ENCODE results near the gene INTU. TPM values are rescaled to one million over a fixed set of nuclear protein-coding genes. Genes with fewer than 3 reads are reported as not detected.
A peak's percentile ranks its signal among the peaks of the same experiment; 100 is the strongest.

INTU gene
- total RNA-seq, 1 donor from 2014 or later = 21.9 TPM

DNA sequence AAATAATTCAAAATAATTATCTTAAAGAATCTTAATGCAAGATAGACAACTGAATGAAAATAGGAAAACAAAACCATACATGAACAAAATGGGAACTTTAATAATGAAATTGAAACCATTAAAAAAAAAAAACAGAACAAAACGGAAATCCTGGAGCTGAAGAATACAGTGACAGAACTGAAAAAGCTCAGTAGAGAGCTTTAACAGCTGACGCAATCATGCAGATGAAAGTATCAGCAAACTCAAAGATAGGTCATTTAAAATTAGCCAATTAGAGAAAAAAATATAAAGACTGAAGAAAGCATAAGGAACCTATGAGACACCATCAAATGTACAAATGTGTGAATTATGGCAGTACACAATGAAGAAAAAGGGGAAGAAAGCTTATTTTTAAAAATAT, 116.2 kb downstream of the INTU start:
- DNase-seq (ENCODE audit: low read depth) (no peak), FAIRE-seq (no peak)
- Histone ChIP-seq H4K20me1 (ENCODE audit: insufficient read depth, low read length) (no peaks in the 10 kb centered on the region), H3K79me2 (ENCODE audit: insufficient read depth, low read length) (no peaks in the 10 kb centered on the region), H3K36me3 (ENCODE audit: insufficient read depth, low read length) (no peaks in the 10 kb centered on the region), H3K27me3 (ENCODE audit: insufficient read depth, low read length) (no peaks in the 10 kb centered on the region), H3K27ac (ENCODE audit: low read depth, low read length) (no peak overlapping the region), H3K4me1 (ENCODE audit: insufficient read depth, low read length) (no peaks in the 10 kb centered on the region), H3K4me2 (ENCODE audit: low read length) (no peak overlapping the region), H3K4me3 (ENCODE audit: insufficient read depth, low read depth, low read length) (no peak overlapping the region), H3K9me3 (ENCODE audit: insufficient read depth, low read depth, low read length) (peaks cover 8% of the 10 kb centered on the region), H3K9ac (ENCODE audit: low read length) (no peak overlapping the region), H2AFZ (ENCODE audit: low read depth, low read length) (no peak overlapping the region)
- no peak for TF ChIP-seq EZH2 (IDR thresholded peaks at IDR 0.05; ENCODE audit: insufficient read depth, low read length)
- TF ChIP-seq, protein P1, sequence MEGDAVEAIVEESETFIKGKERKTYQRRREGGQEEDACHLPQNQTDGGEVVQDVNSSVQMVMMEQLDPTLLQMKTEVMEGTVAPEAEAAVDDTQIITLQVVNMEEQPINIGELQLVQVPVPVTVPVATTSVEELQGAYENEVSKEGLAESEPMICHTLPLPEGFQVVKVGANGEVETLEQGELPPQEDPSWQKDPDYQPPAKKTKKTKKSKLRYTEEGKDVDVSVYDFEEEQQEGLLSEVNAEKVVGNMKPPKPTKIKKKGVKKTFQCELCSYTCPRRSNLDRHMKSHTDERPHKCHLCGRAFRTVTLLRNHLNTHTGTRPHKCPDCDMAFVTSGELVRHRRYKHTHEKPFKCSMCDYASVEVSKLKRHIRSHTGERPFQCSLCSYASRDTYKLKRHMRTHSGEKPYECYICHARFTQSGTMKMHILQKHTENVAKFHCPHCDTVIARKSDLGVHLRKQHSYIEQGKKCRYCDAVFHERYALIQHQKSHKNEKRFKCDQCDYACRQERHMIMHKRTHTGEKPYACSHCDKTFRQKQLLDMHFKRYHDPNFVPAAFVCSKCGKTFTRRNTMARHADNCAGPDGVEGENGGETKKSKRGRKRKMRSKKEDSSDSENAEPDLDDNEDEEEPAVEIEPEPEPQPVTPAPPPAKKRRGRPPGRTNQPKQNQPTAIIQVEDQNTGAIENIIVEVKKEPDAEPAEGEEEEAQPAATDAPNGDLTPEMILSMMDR (IDR thresholded peaks at IDR 0.05; ENCODE audit: insufficient read depth, low read depth, low read length) = no peak
- Mint-ChIP-seq H3K4me3 (ENCODE audit: unreplicated experiment) (no peak overlapping the region), H3K9me3 (ENCODE audit: unreplicated experiment) (peaks cover 10% of the 10 kb centered on the region), H3K36me3 (ENCODE audit: low read depth, unreplicated experiment) (peaks cover 1% of the 10 kb centered on the region), H3K27me3 (ENCODE audit: low read depth, unreplicated experiment) (no peaks in the 10 kb centered on the region), H3K27ac (ENCODE audit: unreplicated experiment) (no peak overlapping the region), H3K4me1 (ENCODE audit: low read depth, unreplicated experiment) (no peaks in the 10 kb centered on the region)

DNA sequence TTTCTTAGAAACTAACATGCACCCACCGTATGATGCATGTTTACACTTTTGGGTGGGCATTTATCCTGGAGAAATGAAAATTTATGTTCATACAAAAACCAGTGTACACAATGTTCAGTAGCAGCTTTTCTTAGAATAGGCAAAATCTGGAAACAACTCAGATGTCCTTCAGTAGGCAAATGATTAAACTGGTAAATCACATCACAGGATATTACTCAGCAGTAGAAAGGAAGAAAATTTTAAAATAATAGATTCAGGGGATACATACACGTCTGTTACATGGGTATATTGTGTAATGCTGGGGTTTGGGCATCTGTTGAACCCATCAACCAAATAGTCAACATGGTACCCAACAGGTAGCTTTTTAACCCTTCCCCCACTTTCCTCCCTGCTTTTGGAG, 124.1 kb downstream of the INTU start:
- Mint-ChIP-seq H3K4me1 (ENCODE audit: low read depth, unreplicated experiment) (no peaks in the 10 kb centered on the region), H3K36me3 (ENCODE audit: low read depth, unreplicated experiment) (no peaks in the 10 kb centered on the region), H3K27me3 (ENCODE audit: low read depth, unreplicated experiment) (no peaks in the 10 kb centered on the region), H3K4me3 (ENCODE audit: unreplicated experiment) (no peak overlapping the region), H3K9me3 (ENCODE audit: unreplicated experiment) (peaks cover 3% of the 10 kb centered on the region), H3K27ac (ENCODE audit: unreplicated experiment) (no peak overlapping the region)
- TF ChIP-seq EZH2 (IDR thresholded peaks at IDR 0.05; ENCODE audit: insufficient read depth, low read length) = no peak
- TF ChIP-seq, protein P1 (IDR thresholded peaks at IDR 0.05; ENCODE audit: insufficient read depth, low read depth, low read length) = no peak
- no peak overlapping the region for H3K4me2 ChIP-seq (ENCODE audit: low read length)
- no peak overlapping the region for H2AFZ ChIP-seq (ENCODE audit: low read depth, low read length)
- no peaks in the 10 kb centered on the region for H3K79me2 ChIP-seq (ENCODE audit: insufficient read depth, low read length)
- no peaks in the 10 kb centered on the region for H3K36me3 ChIP-seq (ENCODE audit: insufficient read depth, low read length)
- H3K27me3 ChIP-seq (ENCODE audit: insufficient read depth, low read length) = no peaks in the 10 kb centered on the region
- H3K9ac ChIP-seq (ENCODE audit: low read length) = no peak overlapping the region
- DNase-seq (ENCODE audit: low read depth) = no peak
- H3K4me3 ChIP-seq (ENCODE audit: insufficient read depth, low read depth, low read length) = no peak overlapping the region
- FAIRE-seq = no peak
- H3K4me1 ChIP-seq (ENCODE audit: insufficient read depth, low read length) = no peaks in the 10 kb centered on the region
- H3K9me3 ChIP-seq (ENCODE audit: insufficient read depth, low read depth, low read length) = no peaks in the 10 kb centered on the region
- H4K20me1 ChIP-seq (ENCODE audit: insufficient read depth, low read length) = no peaks in the 10 kb centered on the region
- no peak overlapping the region for H3K27ac ChIP-seq (ENCODE audit: low read depth, low read length)

DNA sequence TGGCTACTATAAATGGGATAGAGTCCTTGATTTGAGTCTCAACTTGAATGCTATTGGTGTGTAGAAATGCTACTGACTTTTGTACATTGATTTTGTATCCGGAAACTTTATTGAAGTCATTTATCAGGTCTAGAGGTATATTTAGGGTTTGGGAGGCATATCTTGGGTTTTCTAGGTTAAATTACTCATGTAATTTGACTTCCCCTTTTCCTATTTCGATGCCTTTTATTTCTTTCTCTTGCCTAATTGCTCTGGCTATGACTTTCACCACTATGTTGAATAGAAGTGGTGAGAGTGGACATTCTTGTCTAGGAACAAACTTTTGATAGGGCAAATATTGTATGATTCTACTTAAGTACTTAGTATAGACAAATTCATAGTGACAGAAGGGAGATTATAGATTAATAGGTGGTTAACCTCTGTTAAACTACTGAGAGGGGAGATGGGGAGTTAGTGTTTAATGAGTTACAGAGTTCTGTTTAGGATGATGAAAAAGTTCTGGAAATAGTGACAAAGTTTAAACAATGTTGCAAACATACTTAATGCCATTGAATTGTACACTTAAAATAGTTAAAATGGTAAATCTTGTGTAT, 126.6 kb downstream of the INTU start:
- no peaks in the 10 kb centered on the region for H3K27me3 Mint-ChIP-seq (ENCODE audit: low read depth, unreplicated experiment)
- no peaks in the 10 kb centered on the region for H3K4me1 Mint-ChIP-seq (ENCODE audit: low read depth, unreplicated experiment)
- Histone ChIP-seq H3K4me2 (ENCODE audit: low read length) (no peak overlapping the region), H3K4me1 (ENCODE audit: insufficient read depth, low read length) (no peaks in the 10 kb centered on the region), H3K36me3 (ENCODE audit: insufficient read depth, low read length) (no peaks in the 10 kb centered on the region), H3K27ac (ENCODE audit: low read depth, low read length) (no peak overlapping the region), H3K9ac (ENCODE audit: low read length) (no peak overlapping the region), H3K9me3 (ENCODE audit: insufficient read depth, low read depth, low read length) (no peaks in the 10 kb centered on the region), H3K4me3 (ENCODE audit: insufficient read depth, low read depth, low read length) (no peak overlapping the region), H4K20me1 (ENCODE audit: insufficient read depth, low read length) (no peaks in the 10 kb centered on the region), H2AFZ (ENCODE audit: low read depth, low read length) (no peak overlapping the region), H3K27me3 (ENCODE audit: insufficient read depth, low read length) (no peaks in the 10 kb centered on the region), H3K79me2 (ENCODE audit: insufficient read depth, low read length) (no peaks in the 10 kb centered on the region)
- peaks cover 3% of the 10 kb centered on the region for H3K9me3 Mint-ChIP-seq (ENCODE audit: unreplicated experiment)
- DNase-seq (ENCODE audit: low read depth) (no peak), FAIRE-seq (peak; percentile 32)
- no peak overlapping the region for H3K4me3 Mint-ChIP-seq (ENCODE audit: unreplicated experiment)
- no peaks in the 10 kb centered on the region for H3K36me3 Mint-ChIP-seq (ENCODE audit: low read depth, unreplicated experiment)
- no peak for TF ChIP-seq EZH2 (IDR thresholded peaks at IDR 0.05; ENCODE audit: insufficient read depth, low read length)
- TF ChIP-seq, protein P1 (IDR thresholded peaks at IDR 0.05; ENCODE audit: insufficient read depth, low read depth, low read length) = no peak
- no peak overlapping the region for H3K27ac Mint-ChIP-seq (ENCODE audit: unreplicated experiment)

Measured in astrocyte (in vitro differentiated cells and primary cell).